ENCODE results near the gene GALNT8.

GRCh38 chr12:4786795-4787194, 66.6 kb downstream of the GALNT8 start:
- TF ChIP-seq CTCF (IDR thresholded peaks at IDR 0.05) (no peak), POLR2A (IDR thresholded peaks at IDR 0.05) (no peak), POLR2AphosphoS5 (IDR thresholded peaks at IDR 0.05; ENCODE audit: insufficient read depth in 1 of 2, low read depth in 1 of 2) (no peak)
